ENCODE results near the gene ANKRD6. TPM values are rescaled to one million over a fixed set of nuclear protein-coding genes. Genes with fewer than 3 reads are reported as not detected.

The ANKRD6 gene
- total RNA-seq, 1 donor from 2014 or later, result 13.3 TPM

- Histone ChIP-seq H3K27ac (no peak overlapping the region), H3K4me3 (no peak overlapping the region), H3K27me3 (no peaks in the 10 kb centered on the region), H3K9me3 (no peaks in the 10 kb centered on the region), H3K36me3 (peaks cover 0 to 93% of the 10 kb centered on the region in 2 donors), H3K4me1 (no peaks in the 10 kb centered on the region)
- DNase-seq (ENCODE audit: extremely low spot score in 2 of 2), result no peak
- intact Hi-C loops (cut with DNase I), result no loop called here
- TF ChIP-seq CTCF (IDR thresholded peaks at IDR 0.05), result no peak
- no peak for TF ChIP-seq POLR2A (IDR thresholded peaks at IDR 0.05)
- TF ChIP-seq POLR2AphosphoS5 (IDR thresholded peaks at IDR 0.05; ENCODE audit: insufficient read depth in 1 of 2, low read depth in 1 of 2), result no peak
These were observed 245.6 kb downstream of the ANKRD6 start for GRCh38 chr6:89678531-89678930.

GRCh38 chr6:89679215-89680120 is 246.5 kb downstream of the ANKRD6 start:
- Histone ChIP-seq H3K9me3 (no peaks in the 10 kb centered on the region), H3K27ac (no peak overlapping the region), H3K27me3 (no peaks in the 10 kb centered on the region), H3K4me1 (no peaks in the 10 kb centered on the region), H3K36me3 (peaks cover 0 to 91% of the 10 kb centered on the region in 2 donors), H3K4me3 (no peak overlapping the region)
- intact Hi-C loops (cut with DNase I), result no loop called here
- TF ChIP-seq CTCF (IDR thresholded peaks at IDR 0.05) (peak in 1 of 3 experiments; percentile 11), POLR2AphosphoS5 (IDR thresholded peaks at IDR 0.05; ENCODE audit: insufficient read depth in 1 of 2, low read depth in 1 of 2) (no peak), POLR2A (IDR thresholded peaks at IDR 0.05) (no peak)
- DNase-seq (ENCODE audit: extremely low spot score in 2 of 2), result no peak

GRCh38 chr6:89680150-89680549 is 247.2 kb downstream of the ANKRD6 start:
- Histone ChIP-seq H3K9me3 (no peaks in the 10 kb centered on the region), H3K27me3 (no peaks in the 10 kb centered on the region), H3K36me3 (peaks cover 0 to 93% of the 10 kb centered on the region in 2 donors), H3K4me3 (no peak overlapping the region), H3K4me1 (no peaks in the 10 kb centered on the region), H3K27ac (no peak overlapping the region)
- TF ChIP-seq POLR2AphosphoS5 (IDR thresholded peaks at IDR 0.05; ENCODE audit: insufficient read depth in 1 of 2, low read depth in 1 of 2) (no peak), POLR2A (IDR thresholded peaks at IDR 0.05) (no peak), CTCF (IDR thresholded peaks at IDR 0.05) (no peak)
- intact Hi-C loops (cut with DNase I), result no loop called here
- no peak for DNase-seq (ENCODE audit: extremely low spot score in 2 of 2)

- TF ChIP-seq POLR2AphosphoS5 (IDR thresholded peaks at IDR 0.05; ENCODE audit: insufficient read depth in 1 of 2, low read depth in 1 of 2) (no peak), CTCF (IDR thresholded peaks at IDR 0.05) (no peak), POLR2A (IDR thresholded peaks at IDR 0.05) (no peak)
- no peaks in the 10 kb centered on the region for H3K4me1 ChIP-seq
These were observed 247.6 kb downstream of the ANKRD6 start for GRCh38 chr6:89680551-89680950.

GRCh38 chr6:89681983-89682564 is 249.1 kb downstream of the ANKRD6 start:
- H3K4me3 ChIP-seq, result no peak overlapping the region
- no peaks in the 10 kb centered on the region for H3K27me3 ChIP-seq
- no peak for DNase-seq (ENCODE audit: extremely low spot score in 2 of 2)
- TF ChIP-seq POLR2AphosphoS5 (IDR thresholded peaks at IDR 0.05; ENCODE audit: insufficient read depth in 1 of 2, low read depth in 1 of 2), result no peak
- no peak for TF ChIP-seq CTCF (IDR thresholded peaks at IDR 0.05)
- no peak for TF ChIP-seq POLR2A (IDR thresholded peaks at IDR 0.05)
- no peaks in the 10 kb centered on the region for H3K4me1 ChIP-seq
- peaks cover 0 to 95% of the 10 kb centered on the region in 2 donors for H3K36me3 ChIP-seq
- intact Hi-C loops (cut with DNase I), result no loop called here
- H3K27ac ChIP-seq, result no peak overlapping the region
- H3K9me3 ChIP-seq, result no peaks in the 10 kb centered on the region

More at GRCh38 chr6:89680551-89680950, 247.6 kb downstream of the ANKRD6 start:
- intact Hi-C loops (cut with DNase I), result no loop called here
- no peak for DNase-seq (ENCODE audit: extremely low spot score in 2 of 2)
- Histone ChIP-seq H3K4me3 (no peak overlapping the region), H3K27ac (no peak overlapping the region), H3K27me3 (no peaks in the 10 kb centered on the region), H3K9me3 (no peaks in the 10 kb centered on the region), H3K36me3 (peaks cover 0 to 93% of the 10 kb centered on the region in 2 donors)

All from vagina (tissue), 2 donors.